Stimulated activated CD4-positive, alpha-beta T cell treated with anti-CD3 and anti-CD28 coated beads, Interleukin-2, amount 100 ng/mL, for 48 hours (primary cell): ENCODE measurements around the gene TRANK1.
"Not testable (repeated sequence)": the region's sequence is repeated elsewhere in the genome, so short reads cannot be mapped to it uniquely, and the experiment has no call there.

ENCODE experiments used
- DNase-seq, 2 donors: peaks; one replicate each; pipeline ENCODE4 v3.0.0-alpha.2; 2020

Gene TRANK1

DNA sequence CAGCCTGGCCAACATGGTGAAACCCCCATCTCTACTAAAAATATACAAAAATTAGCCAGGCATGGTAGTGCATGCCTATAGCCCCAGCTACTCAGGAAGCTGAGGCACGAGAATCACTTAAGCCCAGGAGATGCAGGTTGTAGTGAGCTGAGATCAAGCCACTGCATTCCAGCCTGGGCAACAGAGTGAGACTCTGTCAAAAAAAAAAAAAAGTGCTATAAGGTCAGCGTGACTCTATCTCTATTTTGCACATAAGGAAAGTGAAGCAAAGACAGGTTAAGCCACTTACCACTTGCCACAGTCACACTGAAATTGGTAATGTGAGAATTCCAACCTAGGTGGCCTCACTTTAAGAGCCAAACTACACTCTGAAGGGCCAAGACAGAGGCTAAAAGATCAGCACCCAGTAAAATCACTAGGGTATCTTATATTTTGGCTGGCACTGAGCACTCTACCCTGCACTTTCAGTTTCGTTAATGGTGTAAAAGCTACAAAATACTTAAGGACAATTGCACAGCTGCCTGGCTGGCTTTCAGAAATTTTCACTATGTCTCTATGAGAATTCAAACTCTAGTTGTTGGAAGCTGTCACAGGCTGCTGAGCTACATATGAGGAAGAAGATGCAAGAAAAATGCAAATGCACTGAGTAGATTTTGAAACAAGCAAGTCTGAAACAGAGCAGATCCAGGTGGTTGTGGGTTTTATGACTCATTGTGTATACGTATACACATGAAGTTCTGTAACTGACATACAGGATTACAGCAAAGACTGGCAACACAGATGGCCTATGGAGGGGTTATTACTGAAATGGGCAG lies 32.7 kb downstream of the TRANK1 start:
- DNase-seq = peak in 1 of 2 donors; percentile 28

DNA sequence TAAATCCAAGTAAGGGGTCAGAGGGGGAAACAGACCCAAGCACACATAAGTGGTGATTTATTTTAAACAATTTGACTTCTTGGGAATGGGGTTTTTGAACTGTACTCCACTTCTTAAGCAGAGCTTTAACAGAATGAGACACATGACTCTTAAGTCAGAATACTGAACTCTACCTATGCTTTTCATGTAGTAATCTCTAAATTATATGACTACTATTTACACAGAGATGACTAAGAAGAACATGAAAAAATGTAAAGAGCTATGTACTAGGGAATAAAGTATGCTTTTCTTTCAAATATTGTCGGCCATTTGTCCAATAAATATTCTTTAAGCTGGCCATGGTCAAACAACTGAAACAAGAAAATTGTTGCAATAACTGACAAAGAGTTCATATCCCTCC lies 35.2 kb downstream of the TRANK1 start:
- DNase-seq = no peak

DNA sequence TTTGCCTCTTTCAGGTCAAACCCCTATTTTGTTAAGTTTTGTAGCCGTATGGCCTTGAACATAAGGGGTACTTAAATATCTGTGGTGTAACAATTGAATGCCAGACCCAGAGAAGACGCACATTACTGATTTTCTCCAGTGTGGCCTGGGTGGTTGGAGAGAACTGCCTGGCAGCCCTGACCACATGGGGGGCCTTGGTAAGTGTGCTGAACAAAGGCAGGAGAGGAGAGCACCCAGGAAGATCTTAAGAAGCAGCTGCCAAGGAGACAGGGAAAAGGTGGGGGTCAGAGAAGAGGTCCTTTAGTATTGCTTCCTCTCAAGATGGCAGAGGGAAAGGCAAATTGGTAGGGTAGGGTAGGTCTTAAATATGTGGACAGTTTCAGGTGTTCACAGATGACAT lies 35.7 kb downstream of the TRANK1 start:
- DNase-seq = no peak

DNA sequence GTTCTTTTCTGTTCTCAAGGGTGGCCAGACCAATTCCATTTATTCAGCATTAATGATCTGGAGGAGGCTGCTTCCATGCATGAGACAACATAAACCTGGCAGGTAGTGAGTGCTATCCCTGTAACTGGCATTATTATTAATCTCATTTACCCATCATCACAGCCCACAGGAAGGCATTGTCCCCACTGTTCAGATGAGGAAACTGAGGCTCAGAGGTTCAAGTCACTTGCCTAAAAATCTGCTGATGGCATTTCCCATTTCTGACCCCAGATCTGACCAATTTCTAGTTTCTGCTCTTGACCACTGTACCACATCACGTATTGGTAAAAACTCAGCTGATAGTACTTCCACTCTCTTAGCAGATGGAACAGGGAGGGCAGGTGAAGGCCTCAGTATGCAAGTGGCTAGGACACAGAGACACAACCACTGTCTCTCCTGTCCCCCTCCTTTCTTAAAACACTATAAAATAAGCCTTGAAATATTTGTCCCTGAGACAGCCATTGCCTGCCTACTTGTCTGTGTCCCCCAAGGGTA lies 36.1 kb downstream of the TRANK1 start:
- DNase-seq = no peak

DNA sequence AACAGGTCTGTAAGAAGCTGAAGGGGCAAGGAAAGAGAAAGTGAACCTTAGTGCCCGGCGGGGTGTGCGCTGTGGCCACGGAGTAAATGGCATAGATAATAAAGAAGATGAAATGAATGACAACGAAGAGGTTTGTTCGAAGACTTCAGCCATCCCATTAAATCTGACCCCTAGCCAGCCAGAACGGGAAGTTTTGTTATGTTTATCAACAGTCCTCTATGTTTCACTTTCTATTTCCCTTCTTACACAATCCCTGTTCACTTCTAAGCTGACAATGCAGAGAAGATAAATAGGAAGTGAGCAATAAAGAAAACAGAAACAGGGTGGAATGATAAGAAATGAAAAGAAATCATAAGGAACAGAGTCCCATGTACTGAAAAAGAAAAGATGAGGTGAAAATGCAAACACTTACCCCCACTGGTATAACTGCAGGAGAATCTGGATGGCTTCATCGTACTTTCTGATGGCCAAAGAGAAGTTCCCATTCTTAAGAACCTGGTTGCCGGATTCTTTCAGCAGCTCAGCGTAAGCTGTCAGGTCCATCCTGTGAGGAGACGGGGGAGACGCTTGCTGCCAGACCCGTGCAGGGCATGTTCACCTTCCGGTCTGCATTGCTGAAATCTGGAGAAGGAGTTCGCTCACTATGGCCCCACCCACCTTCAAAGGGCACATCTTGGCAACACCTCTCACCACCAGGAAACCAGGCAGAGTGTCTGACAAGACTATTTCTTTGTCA lies 36.8 kb downstream of the TRANK1 start:
- peak; percentile 35 to 38 for DNase-seq

DNA sequence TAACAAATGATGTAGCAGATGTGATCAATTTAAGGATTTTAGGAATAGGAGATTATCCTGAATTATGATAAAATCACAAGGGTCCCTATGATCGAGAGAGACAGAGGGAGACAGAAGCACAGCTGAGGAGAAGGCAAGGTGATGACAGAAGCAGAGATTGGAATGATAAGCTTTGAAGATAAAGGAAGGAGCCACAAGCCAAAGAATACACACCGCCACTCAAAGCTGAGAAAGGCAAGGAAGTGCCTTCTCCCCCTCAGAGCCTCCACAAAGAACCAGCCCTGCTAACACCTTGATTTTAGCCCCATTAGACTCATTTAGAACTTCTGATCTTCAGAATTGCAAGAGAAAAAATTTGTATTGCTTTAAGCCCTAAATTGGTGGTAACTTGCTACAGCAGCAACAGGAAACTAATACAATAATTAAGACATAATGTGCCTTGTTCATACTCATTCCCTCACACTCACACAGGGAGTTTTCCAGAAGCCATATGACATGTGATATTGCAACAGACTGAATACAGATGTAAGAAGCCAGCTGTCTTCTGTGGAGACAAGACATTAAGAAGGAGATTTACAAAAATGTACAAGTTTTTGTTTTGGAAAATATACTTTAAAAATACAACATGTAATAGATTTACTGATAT lies 38.2 kb downstream of the TRANK1 start:
- no peak for DNase-seq

DNA sequence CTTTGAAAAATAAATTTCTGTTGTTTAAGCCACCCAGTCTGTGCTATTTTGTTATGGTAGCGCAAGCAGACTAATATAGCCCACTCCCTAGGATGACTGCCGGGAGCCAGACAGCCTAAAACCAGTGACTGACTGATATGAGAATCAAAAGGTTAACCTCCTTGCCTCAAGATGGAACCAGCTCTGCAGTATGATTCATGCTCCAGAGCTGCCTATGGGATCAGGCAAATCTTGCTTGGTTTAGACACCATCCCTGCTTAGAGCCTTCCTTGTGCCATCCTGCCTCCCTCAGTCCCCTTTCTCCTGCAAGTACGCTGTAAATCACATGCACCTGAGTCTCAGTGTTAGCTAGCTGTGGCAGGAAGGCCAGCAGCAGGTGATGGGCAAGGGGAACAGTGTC lies 39.3 kb downstream of the TRANK1 start:
- no peak for DNase-seq

DNA sequence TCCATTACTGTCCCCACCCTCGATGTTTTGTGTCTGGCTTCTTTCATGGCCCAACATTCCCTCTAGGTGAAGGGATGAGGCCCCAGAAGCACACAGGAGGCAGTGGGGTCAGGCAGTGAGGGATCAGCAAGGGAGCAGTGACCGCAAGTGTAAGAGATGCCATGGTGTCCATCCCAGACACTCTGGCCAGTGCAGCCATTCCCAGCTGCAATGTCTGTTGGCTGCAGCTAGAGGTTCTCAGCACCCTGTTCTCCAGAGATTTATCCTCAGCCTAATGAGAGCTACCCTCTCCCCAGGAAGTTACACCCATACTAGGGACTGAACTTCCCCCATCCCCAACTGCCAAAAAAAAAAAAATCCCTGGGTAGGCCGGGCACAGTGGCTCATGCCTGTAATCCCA lies 40.2 kb downstream of the TRANK1 start:
- no peak for DNase-seq

DNA sequence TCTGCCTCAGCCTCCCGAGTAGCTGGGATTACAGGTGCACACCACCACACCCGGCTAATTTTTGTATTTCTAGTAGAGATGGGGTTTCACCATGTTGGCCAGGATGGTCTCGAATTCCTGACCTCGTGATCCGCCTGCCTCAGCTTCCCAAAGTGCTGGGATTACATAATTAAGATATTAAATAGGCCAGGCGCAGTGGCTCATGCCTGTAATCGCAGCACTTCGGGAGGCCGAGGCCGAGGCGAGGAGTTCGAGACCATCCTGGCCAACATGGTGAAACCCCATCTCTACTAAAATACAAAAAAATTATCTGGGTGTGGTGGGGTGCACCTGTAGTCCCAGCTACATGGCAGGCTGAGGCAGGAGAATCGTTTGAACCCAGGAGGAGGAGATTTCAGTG lies 40.8 kb downstream of the TRANK1 start:
- not testable (repeated sequence) for DNase-seq

DNA sequence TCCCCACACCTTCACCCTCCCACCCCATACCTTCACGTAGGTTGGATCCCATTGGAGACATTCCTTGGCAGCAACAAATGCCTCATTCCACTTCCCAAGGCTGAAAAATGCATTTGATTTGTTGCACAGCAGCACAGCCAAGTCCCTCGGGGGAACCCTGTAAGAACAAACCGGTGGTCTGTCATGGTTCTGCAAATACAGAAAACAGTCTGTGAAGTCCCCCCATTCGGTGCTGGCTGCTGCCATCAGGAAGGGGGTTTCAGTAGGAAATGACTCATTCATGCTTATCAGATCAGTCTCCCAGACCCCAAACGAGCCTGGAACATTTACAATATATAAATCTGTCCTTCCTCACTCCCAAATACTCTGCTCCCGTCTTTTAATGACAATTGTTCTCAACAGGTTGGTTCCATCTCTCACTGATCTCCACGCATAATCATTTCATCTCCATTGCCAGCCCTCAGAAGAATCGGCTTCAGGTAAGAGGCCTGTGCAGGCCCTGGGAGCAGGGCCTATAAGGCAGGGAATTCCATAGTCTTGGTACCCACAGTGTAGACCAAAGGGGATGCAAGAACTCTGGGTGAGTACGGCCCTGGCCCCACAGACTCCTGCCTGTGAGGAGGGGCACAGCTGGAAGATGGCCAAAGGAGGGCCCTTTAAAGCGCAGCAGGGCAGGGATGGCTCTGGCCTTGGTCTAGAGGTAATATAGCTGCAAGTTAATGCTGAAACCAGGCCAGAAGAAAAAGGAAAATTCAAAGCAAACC lies 41.6 kb downstream of the TRANK1 start:
- DNase-seq = no peak

DNA sequence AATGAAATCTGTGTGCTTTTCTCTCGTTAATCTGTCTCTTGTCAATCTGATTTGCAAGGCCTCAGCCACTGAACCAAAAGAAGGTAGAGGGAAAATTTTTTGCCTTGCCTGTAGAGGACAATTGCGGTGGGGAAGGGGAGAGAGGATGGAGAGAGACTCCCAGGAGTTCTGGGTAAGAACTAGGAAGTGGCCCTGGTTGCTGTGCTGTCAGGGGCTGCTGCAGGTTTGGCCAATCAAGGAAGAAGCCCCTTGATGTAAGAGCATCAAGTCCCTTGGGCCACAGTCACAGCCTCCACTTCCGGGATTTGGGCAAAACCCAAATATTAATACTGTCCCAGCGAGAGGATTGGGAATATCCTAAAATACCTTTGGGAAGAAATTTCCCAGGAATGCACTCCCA lies 43.3 kb downstream of the TRANK1 start:
- DNase-seq = no peak

DNA sequence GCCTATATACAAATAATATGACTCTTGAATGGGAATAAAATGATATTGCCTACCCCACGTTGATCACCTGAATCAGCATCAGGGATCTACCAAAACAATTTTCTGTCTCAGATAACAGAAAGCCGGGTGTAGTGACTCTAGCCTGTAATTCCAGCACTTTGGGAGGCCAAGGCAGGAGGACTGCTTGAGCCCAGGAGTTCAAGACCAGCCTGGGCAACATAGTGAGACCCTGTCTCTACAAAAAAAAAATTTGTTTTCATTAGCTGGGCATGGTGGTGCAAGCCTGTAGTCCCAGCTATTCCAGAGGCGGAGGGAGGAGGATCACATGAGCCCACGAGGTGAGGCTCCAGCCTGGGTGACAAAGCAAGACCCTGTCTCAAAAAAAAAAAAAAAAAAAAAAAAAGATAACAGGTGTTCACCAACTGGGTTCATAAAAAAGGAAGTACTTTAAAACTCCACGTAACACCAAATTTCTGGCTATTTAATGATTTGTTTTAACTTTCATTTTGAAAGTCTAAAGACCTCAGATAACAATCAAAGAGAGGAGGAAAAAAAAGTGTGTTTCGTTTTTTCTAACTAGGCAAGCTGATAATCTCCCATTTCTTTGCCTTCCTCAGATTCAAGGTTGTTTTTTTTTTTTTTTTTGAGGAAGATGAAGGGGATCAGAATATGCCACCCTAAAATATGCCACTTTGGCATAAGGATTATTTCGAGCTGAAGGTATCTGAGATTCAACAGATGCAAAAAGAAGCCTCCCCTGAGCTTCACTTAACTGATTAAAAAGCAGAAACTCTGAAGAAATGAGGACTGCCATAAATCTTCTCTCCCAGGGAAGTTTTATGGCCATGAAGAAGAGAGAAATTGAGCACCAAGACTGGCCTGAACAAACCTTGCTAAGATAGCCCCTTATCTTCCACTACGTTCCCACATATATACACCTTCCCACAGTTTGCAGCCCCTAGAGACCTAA lies 44.1 kb downstream of the TRANK1 start:
- no peak for DNase-seq

DNA sequence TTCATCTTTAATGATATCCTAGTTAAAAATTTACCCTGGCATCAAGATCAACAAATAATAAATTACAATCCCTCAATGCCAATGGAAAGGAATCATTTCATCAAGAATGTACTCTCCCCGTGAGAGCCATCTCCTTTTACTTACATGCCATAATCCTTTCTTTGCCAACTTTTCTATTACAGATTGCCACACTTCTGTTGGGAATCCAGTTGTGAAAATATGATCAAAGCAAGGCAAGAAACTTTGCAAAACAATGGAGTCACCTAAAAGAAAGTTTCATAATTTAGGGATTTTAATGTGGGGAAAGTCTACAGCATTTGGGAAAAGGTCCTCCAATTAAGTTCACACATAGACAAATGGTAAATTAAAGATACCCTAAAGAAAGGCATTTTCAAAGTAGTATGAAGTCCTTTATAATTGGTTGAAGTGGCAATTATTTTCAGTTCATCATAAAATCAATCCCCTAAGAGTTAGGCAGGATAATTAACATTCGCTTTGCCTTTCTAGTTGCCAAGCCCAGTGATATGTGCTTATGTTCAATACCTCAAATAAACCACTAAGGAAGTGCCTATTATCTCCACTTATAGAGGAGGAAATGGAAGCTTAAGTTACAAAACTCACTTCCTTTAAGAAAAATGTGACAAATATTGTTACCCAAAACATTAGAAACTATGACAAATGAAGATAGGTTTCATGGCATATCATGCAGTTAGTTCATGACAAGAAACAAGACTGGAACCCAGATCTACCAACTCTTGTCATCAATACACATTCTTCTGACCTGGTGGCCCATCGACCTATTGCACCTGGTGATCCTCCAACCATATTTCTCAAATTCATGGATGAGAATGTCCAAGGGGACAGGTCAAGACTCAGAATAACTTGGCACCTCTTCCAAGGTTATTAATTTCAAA lies 49.1 kb downstream of the TRANK1 start:
- DNase-seq = no peak

DNA sequence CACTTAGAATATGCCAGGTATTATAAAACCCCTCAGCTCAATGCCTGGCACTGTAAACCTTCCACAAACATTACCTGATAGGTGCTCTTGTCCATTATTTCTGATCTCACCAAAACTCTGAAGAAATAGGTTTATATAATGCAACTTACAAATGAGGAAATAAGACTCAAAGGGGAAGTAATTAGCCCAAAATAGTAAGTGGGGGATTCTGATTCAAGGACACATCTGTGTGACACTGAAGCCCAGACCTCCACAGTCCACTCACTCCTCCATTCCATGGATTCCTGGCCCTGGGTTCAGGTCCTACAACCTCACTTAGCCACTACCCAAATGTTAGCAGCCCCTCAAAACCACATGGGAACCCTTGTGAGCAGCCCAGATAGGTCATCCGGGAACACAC lies 49.9 kb downstream of the TRANK1 start:
- no peak for DNase-seq

DNA sequence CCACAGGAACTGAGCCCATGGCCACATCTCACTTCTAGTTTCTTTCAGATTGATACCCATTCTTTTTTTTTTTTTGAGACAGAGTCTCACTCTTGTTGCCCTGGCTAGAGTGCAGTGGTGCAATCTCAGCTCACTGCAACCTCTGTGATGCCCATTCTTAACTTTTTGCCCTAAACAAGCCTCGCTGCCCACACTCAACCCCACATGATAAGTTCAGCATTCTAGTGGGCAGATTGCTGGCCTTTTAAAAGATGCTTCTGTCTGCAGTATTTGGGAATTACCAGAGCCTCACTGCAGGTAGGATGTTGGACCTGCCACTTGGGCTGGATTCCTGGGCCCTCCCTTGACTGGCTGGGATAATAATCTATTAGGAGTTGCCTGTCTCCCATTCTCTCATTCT lies 51.0 kb downstream of the TRANK1 start:
- DNase-seq = no peak

DNA sequence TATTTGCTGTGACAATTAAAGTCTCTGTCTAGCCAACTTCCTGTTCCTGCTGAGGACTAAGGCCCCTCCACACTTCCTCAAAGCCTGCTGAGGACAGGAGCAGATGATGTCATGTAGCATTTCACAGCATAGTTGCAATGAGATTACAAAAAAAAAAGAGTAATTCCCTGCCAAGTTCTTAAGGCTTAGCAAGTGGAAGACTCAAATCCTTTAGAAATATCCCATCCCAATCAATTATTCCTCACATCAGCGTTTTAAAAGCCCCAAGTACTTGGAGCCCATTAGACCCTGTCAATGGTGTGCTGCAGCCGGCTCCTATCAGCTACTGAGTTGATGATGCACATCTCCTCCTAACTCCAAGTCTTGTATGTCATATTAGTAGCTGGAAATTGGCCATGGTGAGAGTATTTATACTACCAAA lies 51.7 kb downstream of the TRANK1 start:
- DNase-seq = no peak

DNA sequence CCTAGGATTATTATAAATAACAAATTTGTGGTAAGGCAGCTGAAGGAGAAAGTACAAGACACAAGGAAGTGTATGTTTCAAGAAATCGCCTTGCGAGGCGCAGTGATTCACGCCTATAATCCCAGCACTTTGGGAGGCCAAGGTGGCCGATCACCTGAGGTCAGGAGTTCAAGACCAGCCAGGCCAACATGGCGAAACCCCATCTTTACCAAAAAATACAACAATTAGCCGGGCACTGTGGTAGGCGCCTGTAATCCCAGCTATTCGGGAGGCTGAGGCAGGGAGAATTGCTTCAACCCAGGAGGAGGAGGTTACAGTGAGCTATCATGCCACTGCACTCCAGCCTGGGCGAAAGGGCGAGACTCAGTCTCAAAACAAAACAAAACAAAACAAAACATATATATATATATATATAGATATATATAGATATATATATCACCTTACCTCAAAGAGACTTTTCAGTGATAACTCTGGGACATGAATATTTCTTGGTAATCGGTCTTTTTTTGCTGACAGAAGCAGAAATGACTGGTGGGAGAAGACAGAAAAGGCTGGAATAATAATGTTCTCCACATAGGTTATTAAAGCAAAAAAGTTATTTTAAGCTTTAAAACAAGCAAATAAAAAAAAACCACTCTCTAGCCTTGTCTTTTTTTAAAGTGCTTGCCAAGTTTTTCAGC lies 52.3 kb downstream of the TRANK1 start:
- no peak for DNase-seq

DNA sequence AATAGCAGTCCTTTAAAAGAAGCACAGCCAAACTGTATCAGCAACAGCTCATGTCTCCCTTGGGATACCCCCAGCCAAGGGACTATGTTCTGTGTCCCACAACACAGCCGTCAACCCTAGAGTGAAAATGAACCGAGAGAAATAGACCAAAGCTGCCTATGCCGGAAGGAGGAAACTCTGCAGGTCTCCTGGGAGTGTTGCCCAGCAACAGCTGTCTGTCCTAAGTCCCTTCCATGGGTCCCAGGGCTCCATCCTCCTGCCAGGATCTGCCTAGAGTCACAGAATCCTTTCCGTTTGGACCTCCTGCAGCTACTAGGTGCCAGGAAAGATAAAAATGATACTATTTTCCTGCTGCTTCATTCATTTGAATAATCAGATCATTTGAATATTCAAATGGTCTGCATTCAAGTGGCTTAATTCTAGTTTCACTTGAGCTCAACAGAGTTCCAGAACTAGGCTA lies 53.1 kb downstream of the TRANK1 start:
- no peak for DNase-seq

DNA sequence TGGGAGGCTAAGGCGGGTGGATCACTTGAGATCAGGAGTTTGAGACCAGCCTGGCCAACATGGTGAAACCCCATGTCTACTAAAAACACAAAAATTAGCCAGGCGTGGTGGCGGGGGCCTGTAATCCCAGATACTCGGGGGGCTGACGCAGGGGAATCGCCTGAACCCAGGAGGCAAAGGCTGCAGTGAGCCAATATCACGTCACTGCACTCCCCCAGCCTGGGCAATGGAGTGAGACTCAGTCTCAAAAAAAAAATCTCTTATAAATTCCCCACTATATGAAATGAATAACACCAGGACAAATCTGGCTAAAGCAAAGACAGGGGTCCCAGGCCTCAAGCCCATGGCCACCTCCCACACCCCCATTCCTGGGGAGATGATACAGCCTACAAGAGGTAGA lies 53.8 kb downstream of the TRANK1 start:
- not testable (repeated sequence) for DNase-seq

DNA sequence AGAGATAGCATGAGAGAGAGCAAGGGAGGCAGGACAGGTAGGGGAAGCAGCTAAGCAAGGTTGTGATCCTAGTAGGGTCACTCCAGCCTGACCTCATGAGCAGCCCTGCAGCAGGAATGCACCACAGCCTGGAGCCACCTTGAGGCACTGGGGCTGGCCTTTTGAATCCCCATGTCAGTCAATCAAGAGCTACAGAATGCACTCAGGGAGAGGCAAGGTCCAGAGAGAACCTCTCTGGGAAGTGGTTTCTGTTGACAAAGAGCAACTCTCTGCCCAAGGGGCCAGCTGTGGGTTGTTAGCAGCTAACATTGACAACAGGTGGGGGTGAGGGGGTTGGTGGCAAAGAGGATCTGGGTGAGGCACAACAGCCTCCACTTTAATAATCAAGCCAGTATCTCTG lies 54.6 kb downstream of the TRANK1 start:
- no peak for DNase-seq
